Measurements from ENCODE around the gene BLOC1S4.
"Not testable (repeated sequence)": the region's sequence is repeated elsewhere in the genome, so short reads cannot be mapped to it uniquely, and the experiment has no call there.

- TF ChIP-seq POLR2AphosphoS5 (IDR thresholded peaks at IDR 0.05; ENCODE audit: borderline replicate concordance, low read depth, low read length); EZH2 (IDR thresholded peaks at IDR 0.05): not testable (repeated sequence)
These were observed 43.3 kb upstream of the BLOC1S4 start for GRCh38 chr4:6672541-6673190.

Data from SK-N-MC (cell line).